ENCODE data around the gene HAUS3. TPM values are rescaled to one million over a fixed set of nuclear protein-coding genes. Genes with fewer than 3 reads are reported as not detected.

HAUS3 gene
- total RNA-seq, 2 experiments from 2014 or later = 143 to 148 TPM

GRCh38 chr4:2183394-2183793 lies 58.5 kb downstream of the HAUS3 start:
- no peak overlapping the region for H3K27ac ChIP-seq (ENCODE audit: low read depth in 1 of 2, low read length in 2 of 2)
- ChIA-PET CTCF (no interaction called here), POLR2A (no interaction called here)
- H3K36me3 Mint-ChIP-seq (ENCODE audit: low read depth) = peaks cover 8% of the 10 kb centered on the region
- no peak overlapping the region for H3K4me3 ChIP-seq (ENCODE audit: low read length)
- no peaks in the 10 kb centered on the region for H3K27me3 ChIP-seq (ENCODE audit: control insufficient read depth in 1 of 2, insufficient read depth in 2 of 2, low read length in 2 of 2)
- H3K4me3 Mint-ChIP-seq = no peak overlapping the region
- intact Hi-C loops (cut with DNase I, micrococcal nuclease) = no loop called here
- peaks cover 10% of the 10 kb centered on the region for H3K9me3 Mint-ChIP-seq
- no peaks in the 10 kb centered on the region for H3K36me3 ChIP-seq (ENCODE audit: insufficient read depth, low read length)
- peaks cover 13 to 17% of the 10 kb centered on the region in 2 experiments for H3K9me3 ChIP-seq (ENCODE audit: control insufficient read depth in 1 of 2, insufficient read depth in 1 of 2, low read length in 2 of 2)
- no peak for TF ChIP-seq CTCF (IDR thresholded peaks at IDR 0.05)
- ATAC-seq (ENCODE audit: poor library complexity) (no peak), DNase-seq (no peak)
- H3K4me1 ChIP-seq (ENCODE audit: insufficient read depth, low read length) = no peaks in the 10 kb centered on the region
- no peak overlapping the region for H3K27ac Mint-ChIP-seq
- H3K27me3 Mint-ChIP-seq = no peaks in the 10 kb centered on the region
- H3K4me1 Mint-ChIP-seq (ENCODE audit: low read depth) = no peaks in the 10 kb centered on the region

- Histone ChIP-seq H3K9me3 (ENCODE audit: control insufficient read depth in 1 of 2, insufficient read depth in 1 of 2, low read length in 2 of 2) (peaks cover 9 to 17% of the 10 kb centered on the region in 2 experiments), H3K36me3 (ENCODE audit: insufficient read depth, low read length) (no peaks in the 10 kb centered on the region), H3K27me3 (ENCODE audit: control insufficient read depth in 1 of 2, insufficient read depth in 2 of 2, low read length in 2 of 2) (no peaks in the 10 kb centered on the region), H3K4me1 (ENCODE audit: insufficient read depth, low read length) (no peaks in the 10 kb centered on the region), H3K4me3 (ENCODE audit: low read length) (no peak overlapping the region), H3K27ac (ENCODE audit: low read depth in 1 of 2, low read length in 2 of 2) (no peak overlapping the region)
- TF ChIP-seq CTCF (IDR thresholded peaks at IDR 0.05) = no peak
- intact Hi-C loops (cut with DNase I, micrococcal nuclease) = no loop called here
- no peak for DNase-seq
- ChIA-PET POLR2A (no interaction called here), CTCF (no interaction called here)
- Mint-ChIP-seq H3K36me3 (ENCODE audit: low read depth) (peaks cover 8% of the 10 kb centered on the region), H3K27ac (no peak overlapping the region), H3K4me3 (no peak overlapping the region), H3K4me1 (ENCODE audit: low read depth) (no peaks in the 10 kb centered on the region), H3K27me3 (no peaks in the 10 kb centered on the region), H3K9me3 (peaks cover 10% of the 10 kb centered on the region)
- ATAC-seq (ENCODE audit: poor library complexity) = no peak
Observed at GRCh38 chr4:2182994-2183393, 58.9 kb downstream of the HAUS3 start.

GRCh38 chr4:2180410-2180809 lies 61.5 kb downstream of the HAUS3 start:
- POLR2A ChIA-PET = no interaction called here
- CTCF ChIA-PET = no interaction called here

More at GRCh38 chr4:2180410-2180809, 61.5 kb downstream of the HAUS3 start:
- H3K27ac Mint-ChIP-seq = no peak overlapping the region
- no peaks in the 10 kb centered on the region for H3K27me3 Mint-ChIP-seq
- H3K4me1 ChIP-seq (ENCODE audit: insufficient read depth, low read length) = no peaks in the 10 kb centered on the region
- DNase-seq (no peak), ATAC-seq (ENCODE audit: poor library complexity) (no peak)
- TF ChIP-seq CTCF (IDR thresholded peaks at IDR 0.05) = no peak
- H3K9me3 ChIP-seq (ENCODE audit: control insufficient read depth in 1 of 2, insufficient read depth in 1 of 2, low read length in 2 of 2) = peaks cover 0 to 5% of the 10 kb centered on the region in 2 experiments
- H3K4me1 Mint-ChIP-seq (ENCODE audit: low read depth) = no peaks in the 10 kb centered on the region
- no peaks in the 10 kb centered on the region for H3K27me3 ChIP-seq (ENCODE audit: control insufficient read depth in 1 of 2, insufficient read depth in 2 of 2, low read length in 2 of 2)
- no peaks in the 10 kb centered on the region for H3K36me3 ChIP-seq (ENCODE audit: insufficient read depth, low read length)
- intact Hi-C loops (cut with DNase I, micrococcal nuclease) = no loop called here
- no peak overlapping the region for H3K27ac ChIP-seq (ENCODE audit: low read depth in 1 of 2, low read length in 2 of 2)
- no peak overlapping the region for H3K4me3 Mint-ChIP-seq
- no peak overlapping the region for H3K4me3 ChIP-seq (ENCODE audit: low read length)
- H3K9me3 Mint-ChIP-seq = peaks cover 4% of the 10 kb centered on the region
- H3K36me3 Mint-ChIP-seq (ENCODE audit: low read depth) = peaks cover 4% of the 10 kb centered on the region

Data from CD4-positive, alpha-beta T cell (primary cell).